Posterior cingulate gyrus (tissue), 11 donors: ENCODE measurements around the gene SLC25A20.
A peak's percentile ranks its signal among the peaks of the same experiment; 100 is the strongest.
"Not testable (repeated sequence)": the region's sequence is repeated elsewhere in the genome, so short reads cannot be mapped to it uniquely, and the experiment has no call there.

Source experiments
- DNase-seq, 10 donors: peaks; one replicate each; pipeline versions ENCODE4 v3.0.0 to v3.0.0-alpha.2; 2020 to 2021; ENCODE audit warnings: mixed read lengths in 3 of 10
- intact Hi-C: fragments of 100-400 bp; cut with DNase I; formaldehyde crosslinking; loops from one replicate; pipeline ENCODE4 v1.15.1; 2023

SLC25A20 gene

GRCh38 chr3:48847504-48848423, 50.9 kb downstream of the SLC25A20 start, which contains the start of gene PRKAR2A:
Gene PRKAR2A, minus strand, starts transcription at chr3:48847874. Its CDS starts 278 bp downstream, at chr3:48847596.
- intact Hi-C loops, result loop anchor here (1.0 to 10.0 kb wide), 2 partner anchors 72 to 103 kb away; no protein-coding TSS in a partner anchor
- DNase-seq, result peak; percentile 83 to 98 (median 88)

GRCh38 chr3:48847053-48847503, 51.6 kb downstream of the SLC25A20 start:
- peak; percentile 47 to 94 (median 62) for DNase-seq
- intact Hi-C loops, result loop anchor here (1.0 to 10.0 kb wide), 2 partner anchors 72 to 102 kb away; no protein-coding TSS in a partner anchor

DNA sequence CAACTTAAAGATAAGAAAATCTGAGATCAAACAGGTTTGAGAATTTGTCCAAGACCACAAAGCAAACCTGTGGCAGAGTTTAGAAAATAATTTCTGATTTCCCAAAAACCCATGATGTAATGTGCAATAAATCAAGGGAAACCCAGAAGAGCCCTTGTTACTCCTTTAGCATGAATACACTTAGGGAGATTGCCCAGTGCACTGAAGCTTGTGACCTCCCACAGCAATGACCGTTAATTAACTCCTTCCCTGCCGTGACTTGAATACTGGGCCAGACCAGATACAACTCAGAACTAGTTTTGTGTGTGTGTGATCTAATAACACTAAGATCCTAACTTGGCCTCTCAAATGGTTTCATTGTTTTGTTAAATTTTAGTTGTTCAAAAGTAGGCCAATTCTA, 53.5 kb downstream of the SLC25A20 start:
- intact Hi-C loops, result loop anchor here (10.0 kb wide), 1 partner anchor 100 kb away; no protein-coding TSS in a partner anchor
- no peak for DNase-seq

GRCh38 chr3:48837163-48837562, 61.5 kb downstream of the SLC25A20 start:
- DNase-seq, result no peak
- intact Hi-C loops, result no loop called here

DNA sequence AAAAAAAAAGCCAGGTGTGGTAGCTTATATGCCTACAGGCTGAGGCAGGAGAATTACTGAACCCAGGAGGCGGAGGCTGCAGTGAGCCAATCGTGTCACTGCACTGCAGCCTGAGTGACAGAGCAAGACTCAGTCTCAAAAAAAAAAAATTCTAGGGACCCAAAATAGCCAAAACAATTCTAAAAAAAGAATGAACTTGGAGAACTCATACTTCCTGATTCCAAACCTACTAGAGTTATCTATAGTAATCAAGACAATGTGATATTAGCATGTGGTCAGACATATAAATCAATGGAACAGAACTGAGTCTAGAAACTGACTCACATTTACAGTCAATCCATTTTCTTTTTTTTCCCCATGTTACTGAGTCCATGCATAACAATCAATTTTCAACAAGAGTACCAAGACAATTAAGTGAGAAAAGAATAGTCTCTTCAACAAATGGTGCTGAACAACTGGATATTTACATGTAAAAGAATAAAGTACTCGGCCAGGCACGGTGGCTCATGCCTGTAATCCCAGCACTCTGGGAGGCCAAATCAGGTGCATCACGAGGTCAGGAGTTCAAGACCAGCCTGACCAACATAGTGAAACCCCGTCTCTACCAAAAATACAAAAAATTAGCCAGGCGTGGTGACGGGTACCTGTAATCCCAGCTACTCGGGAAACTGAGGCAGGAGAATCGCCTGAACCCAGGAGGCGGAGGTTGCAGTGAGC, 62.9 kb downstream of the SLC25A20 start:
- DNase-seq, result peak in 1 of 10 donors; percentile 58
- intact Hi-C loops, result no loop called here

DNA sequence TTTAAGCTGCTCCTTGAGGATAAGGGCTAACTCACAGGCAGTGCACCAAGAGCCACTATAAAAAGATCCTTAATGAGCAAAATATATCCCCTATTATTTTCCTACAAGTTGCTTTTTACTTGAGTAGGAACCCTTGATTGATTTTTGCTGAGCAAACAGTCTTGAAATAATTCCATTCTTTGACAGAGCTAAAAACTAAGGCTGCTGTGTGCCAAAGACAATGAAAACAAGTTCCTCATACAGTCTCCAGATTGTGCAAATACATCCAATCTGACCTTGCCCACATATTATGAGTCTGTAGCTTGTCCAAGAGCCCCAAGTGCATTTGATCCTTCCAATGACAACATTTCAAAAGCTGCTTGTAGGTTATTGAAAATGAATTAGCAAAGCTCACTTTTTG, 66.0 kb downstream of the SLC25A20 start:
- intact Hi-C loops, result no loop called here
- DNase-seq, result no peak

DNA sequence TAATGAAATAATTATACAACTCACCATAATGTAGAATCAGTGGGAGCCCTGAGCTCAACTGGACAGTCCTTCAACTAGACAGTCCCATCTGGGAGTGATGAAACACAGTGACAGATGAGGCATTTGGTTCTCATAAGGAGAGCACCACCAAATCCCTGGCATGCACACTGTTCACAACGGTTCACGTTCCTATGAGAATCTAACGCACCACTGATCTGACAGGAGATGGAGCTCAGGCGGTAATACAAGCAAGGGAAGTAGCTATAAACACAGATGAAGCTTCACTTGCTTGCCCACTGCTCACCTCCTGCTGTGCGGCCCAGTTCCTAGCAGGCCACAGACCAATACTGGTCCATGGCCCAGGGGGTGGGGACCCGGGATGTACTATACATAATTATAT, 68.0 kb downstream of the SLC25A20 start:
- intact Hi-C loops, result no loop called here
- DNase-seq, result no peak

DNA sequence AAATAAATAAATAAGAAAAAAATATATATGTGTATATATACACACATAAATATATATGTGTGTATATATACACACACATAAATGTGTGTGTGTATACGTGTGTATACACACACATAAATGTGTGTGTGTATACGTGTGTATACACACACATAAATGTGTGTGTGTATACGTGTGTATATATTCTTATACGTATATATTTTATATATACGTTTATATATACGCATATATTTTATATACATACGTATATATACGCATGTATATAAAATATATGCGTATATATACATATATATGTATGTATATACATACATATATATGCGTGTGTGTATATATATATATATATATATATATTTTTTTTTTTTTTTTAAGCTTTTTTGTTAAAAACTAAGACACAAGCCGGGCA, 69.2 kb downstream of the SLC25A20 start:
- intact Hi-C loops, DNase-seq: not testable (repeated sequence)

DNA sequence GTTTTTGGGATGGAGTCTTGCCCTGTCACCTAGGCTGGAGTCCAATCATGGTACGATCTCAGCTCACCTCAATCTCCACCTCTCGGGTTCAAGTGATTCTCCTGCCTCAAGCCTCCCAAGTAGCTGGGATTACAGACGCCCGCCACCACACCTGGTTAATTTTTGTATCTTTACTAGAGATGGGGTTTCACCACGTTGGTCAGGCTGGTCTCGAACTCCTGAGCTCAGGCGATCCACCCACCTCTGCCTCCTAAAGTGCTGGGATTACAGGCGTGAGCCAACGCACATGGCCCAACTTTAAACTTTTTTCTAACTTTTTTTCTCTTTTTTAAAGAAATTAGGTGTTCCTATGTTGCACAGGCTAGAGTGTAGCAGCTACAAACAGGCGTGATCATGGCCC, 70.8 kb downstream of the SLC25A20 start:
- intact Hi-C loops, DNase-seq: not testable (repeated sequence)

DNA sequence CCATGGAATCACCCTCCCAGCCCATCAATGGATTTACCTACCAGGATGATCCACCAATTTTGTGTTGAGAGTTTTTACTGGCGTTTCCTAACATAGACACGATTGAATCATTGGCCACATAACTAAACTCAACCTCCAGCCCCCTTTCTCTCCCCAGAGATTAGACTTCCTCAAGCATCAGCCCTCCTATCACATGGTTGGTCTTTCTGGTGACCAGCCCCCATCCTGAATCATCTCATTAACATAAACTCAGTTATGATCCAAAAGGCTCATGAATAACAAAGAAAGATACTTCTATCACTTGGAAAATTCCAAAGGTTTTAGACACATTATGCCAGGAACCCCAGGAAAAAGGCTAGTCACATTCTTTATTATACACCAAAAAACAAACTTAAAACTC, 72.2 kb downstream of the SLC25A20 start:
- DNase-seq, result no peak
- intact Hi-C loops, result no loop called here

- DNase-seq, result no peak
- intact Hi-C loops, result no loop called here
Observed at GRCh38 chr3:48820612-48821324, 77.9 kb downstream of the SLC25A20 start.

DNA sequence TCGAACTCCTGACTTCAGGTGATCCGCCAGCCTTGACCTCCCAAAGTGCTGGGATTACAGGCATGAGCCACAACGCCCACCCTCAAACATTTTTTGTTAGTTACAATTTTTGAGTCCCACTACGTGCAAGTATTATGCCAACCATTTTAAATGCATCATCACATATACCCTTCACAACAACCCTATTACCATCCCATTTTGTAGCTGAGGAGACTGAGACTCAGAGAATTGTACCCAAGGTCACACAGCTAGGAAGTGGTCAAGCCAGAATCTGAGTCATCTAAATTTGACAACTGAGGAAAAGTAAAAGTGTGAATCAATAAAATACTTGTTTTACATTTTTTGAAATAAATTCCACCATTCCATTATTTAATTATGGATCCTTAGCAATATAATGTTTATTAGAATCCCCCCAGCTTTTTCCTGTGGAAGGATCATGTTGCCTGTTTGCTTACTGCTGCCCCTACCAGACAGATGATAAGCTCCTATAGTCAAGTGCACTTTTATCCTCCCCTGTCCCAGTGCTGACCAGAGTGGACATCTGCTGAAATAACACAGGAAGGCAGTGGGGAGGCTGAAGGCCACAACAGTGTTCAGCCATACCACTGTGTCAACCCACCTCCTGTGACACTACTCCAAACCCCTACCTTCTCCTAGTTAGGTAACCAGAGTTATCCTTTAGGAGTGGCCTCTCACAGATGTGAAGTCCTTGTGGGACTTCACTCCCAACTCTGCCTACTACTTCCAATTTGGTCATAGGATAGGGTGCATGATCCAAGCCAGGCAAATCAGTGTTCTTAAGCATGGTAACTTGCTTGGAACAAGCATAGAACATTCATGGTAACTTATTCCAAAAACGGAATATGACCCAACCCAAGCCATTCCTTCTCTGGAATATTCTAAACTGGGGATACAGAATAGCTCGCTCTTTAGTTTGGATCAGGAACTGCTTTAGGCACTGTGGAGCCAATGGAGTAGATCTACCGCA, 79.2 kb downstream of the SLC25A20 start:
- intact Hi-C loops, result no loop called here
- no peak for DNase-seq

GRCh38 chr3:48811524-48811923, 87.2 kb downstream of the SLC25A20 start:
- DNase-seq, result no peak
- intact Hi-C loops, result no loop called here
